Gastroesophageal sphincter (tissue), 4 donors: ENCODE results near the gene DHX8. TPM values are rescaled to one million over a fixed set of nuclear protein-coding genes. Genes with fewer than 3 reads are reported as not detected.
"Not testable (repeated sequence)": the region's sequence is repeated elsewhere in the genome, so short reads cannot be mapped to it uniquely, and the experiment has no call there.

Experiments used
- ATAC-seq: fragments of 150-250 bp; one replicate; pipeline ENCODE4 v1.9.1; 2016; ENCODE audit warnings: mild to moderate bottlenecking, moderate library complexity
- H3K27ac ChIP-seq, 4 donors: fragments of 200-600 bp; sonication (generic) in 3 of 4; 1 replicate in 3 of 4; 2 replicates in 1 of 4; pipeline ENCODE4 v1.5.1; 2016 to 2019
- H3K27me3 ChIP-seq: fragments of 200-600 bp; sonication (generic); one replicate; pipeline ENCODE4 v1.5.1; 2019
- H3K36me3 ChIP-seq, 2 donors: fragments of 200-600 bp; sonication (generic); one replicate each; pipeline ENCODE4 v1.5.1; 2019; ENCODE audit warnings: control low read depth in 1 of 2
- H3K4me1 ChIP-seq, 3 donors: fragments of 200-600 bp; sonication (generic); 1 replicate in 2 of 3; 2 replicates in 1 of 3; pipeline ENCODE4 v1.5.1; 2016 to 2019; ENCODE audit warnings: control low read depth in 2 of 3
- H3K4me3 ChIP-seq, 2 donors: fragments of 200-600 bp; sonication (generic); one replicate each; pipeline ENCODE4 v1.5.1; 2019; ENCODE audit warnings: mild to moderate bottlenecking in 1 of 2, moderate library complexity in 1 of 2
- H3K9me3 ChIP-seq, 3 donors: fragments of 200-600 bp; sonication (generic); one replicate each; pipeline ENCODE4 v1.5.1; 2017 to 2019; ENCODE audit warnings: control low read depth in 2 of 3
- EP300 ChIP-seq: sonication (generic); formaldehyde crosslinking; IDR thresholded peaks from one replicate; pipeline ENCODE4 v1.6.1; 2017; ENCODE audit warnings: antibody characterized with exemption, mild to moderate bottlenecking
- POLR2A ChIP-seq, 2 donors: fragments of 450-650 bp; IDR thresholded peaks; one replicate each; pipeline ENCODE4 v1.6.1; 2017; ENCODE audit warnings: antibody characterized with exemption in 2 of 2, mild to moderate bottlenecking in 2 of 2, moderate library complexity in 1 of 2
- POLR2AphosphoS5 ChIP-seq: sonication (generic); formaldehyde crosslinking; IDR thresholded peaks from one replicate; pipeline ENCODE4 v1.6.1; 2017; ENCODE audit warnings: antibody characterized with exemption
- WGBS, 2 donors: methylation state at CpG; one replicate each; pipeline ENCODE4 v1.1.5; 2018; ENCODE audit warnings: low coverage in 1 of 2; 5-methylcytosine and 5-hydroxymethylcytosine counted together
- total RNA-seq, 4 donors: library from RNA; depleted of rRNA; stranded (reverse); fragments of >200 nt; gene quantifications; one replicate each; pipeline ENCODE4 v1.1.0, GENCODE V29; 2016
- TF ChIP-seq, protein P1 (sequence below), 4 experiments: fragments of 200-600 bp in 2 of 4; fragments of 450-650 bp in 2 of 4; sonication (generic) in 1 of 4; IDR thresholded peaks; one replicate each; pipeline ENCODE4 v1.5.1; 2017 to 2019; ENCODE audit warnings: antibody characterized with exemption in 4 of 4, mild to moderate bottlenecking in 2 of 4, moderate library complexity in 2 of 4

Gene DHX8
- total RNA-seq, 4 donors from 2014 or later: 29.6 to 40.9 (median 34.1) TPM

DNA sequence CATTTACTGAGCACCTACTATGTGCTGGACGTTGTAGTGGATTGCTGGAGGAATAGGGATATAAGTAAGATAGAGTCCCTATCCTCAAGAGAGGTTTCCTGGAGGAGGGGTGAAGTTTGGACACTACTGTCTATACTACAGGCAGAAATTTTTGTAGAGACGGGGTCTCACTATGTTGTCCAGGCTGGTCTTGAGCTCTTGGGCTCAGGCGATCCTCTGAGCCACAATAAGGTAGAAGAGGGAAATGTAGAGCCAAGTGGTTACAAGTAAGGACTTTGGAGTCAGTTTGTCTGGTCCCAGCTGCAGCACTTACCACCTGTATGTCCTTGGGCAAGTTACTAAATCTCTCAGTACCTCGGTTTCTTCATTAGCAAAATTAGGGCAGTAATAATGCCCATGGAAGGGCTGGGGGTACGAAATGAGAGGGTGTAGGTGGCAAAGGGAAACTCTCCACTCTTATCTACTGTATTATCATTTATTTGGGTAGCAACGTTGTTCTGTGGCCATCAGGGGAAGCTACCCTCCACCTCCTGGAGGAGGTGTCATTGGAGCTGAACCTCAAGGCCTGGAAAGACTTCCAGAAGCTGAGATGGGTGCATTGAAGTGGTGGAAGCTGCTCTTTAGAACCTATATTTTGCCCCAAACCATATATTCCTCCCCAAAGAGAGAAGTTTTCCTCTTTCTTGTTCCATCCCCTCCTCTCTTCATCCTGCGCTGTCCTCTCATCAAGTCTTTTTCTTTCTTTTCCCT, 34.9 kb upstream of the DHX8 start:
- no peaks in the 10 kb centered on the region for H3K36me3 ChIP-seq
- no peaks in the 10 kb centered on the region for H3K27me3 ChIP-seq
- ATAC-seq: no peak
- TF ChIP-seq, protein P1, sequence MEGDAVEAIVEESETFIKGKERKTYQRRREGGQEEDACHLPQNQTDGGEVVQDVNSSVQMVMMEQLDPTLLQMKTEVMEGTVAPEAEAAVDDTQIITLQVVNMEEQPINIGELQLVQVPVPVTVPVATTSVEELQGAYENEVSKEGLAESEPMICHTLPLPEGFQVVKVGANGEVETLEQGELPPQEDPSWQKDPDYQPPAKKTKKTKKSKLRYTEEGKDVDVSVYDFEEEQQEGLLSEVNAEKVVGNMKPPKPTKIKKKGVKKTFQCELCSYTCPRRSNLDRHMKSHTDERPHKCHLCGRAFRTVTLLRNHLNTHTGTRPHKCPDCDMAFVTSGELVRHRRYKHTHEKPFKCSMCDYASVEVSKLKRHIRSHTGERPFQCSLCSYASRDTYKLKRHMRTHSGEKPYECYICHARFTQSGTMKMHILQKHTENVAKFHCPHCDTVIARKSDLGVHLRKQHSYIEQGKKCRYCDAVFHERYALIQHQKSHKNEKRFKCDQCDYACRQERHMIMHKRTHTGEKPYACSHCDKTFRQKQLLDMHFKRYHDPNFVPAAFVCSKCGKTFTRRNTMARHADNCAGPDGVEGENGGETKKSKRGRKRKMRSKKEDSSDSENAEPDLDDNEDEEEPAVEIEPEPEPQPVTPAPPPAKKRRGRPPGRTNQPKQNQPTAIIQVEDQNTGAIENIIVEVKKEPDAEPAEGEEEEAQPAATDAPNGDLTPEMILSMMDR (IDR thresholded peaks at IDR 0.05): no peak
- TF ChIP-seq POLR2A (IDR thresholded peaks at IDR 0.05): no peak
- TF ChIP-seq EP300: no peak
- no peak for TF ChIP-seq POLR2AphosphoS5
- H3K9me3 ChIP-seq: no peaks in the 10 kb centered on the region
- H3K4me3 ChIP-seq: no peak overlapping the region
- WGBS, 2 donors: 78% methylated on average over 6 of the region's 7 CpGs
- H3K4me1 ChIP-seq: no peaks in the 10 kb centered on the region
- no peak overlapping the region for H3K27ac ChIP-seq

DNA sequence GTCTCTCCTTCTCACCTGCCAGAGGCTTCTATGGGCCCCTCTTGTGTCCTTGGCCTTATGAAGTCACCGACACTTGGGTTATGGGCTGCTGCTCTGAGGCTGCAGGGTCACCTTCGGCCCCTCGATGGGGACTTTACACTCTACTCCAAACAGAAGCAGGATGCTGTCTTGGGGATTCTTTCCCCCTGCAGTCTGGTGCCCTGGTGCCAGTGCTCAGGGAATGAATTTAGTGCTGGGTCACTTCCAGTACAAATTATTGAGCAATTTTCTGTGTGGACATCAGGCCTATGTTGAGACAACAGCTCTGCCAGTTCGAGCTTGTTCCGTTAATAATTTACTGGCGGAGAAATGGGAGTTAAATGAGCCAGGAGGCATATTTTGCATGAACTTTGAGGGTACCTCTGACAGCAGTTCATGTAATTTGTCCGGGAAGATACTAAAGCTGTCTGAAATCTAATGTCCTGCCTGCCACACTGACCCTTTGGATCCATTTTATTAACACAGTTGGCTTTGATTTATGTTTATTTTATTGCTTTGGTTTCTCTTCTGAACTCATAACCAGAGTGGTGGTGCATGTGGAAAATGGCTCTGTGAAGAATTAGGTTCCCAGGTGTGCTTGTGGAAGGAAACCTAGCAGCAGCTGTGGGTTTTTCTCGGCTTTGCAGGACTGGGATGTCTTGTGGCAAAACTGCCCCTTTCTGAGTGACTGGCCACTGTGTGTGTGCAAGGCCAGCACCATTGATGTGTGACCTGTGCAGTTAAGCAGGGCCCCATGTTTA, 34.1 kb upstream of the DHX8 start:
- no peaks in the 10 kb centered on the region for H3K27me3 ChIP-seq
- TF ChIP-seq EP300 (no peak), POLR2AphosphoS5 (peak; percentile 22)
- no peak overlapping the region for H3K27ac ChIP-seq
- H3K4me1 ChIP-seq: no peaks in the 10 kb centered on the region
- no peaks in the 10 kb centered on the region for H3K36me3 ChIP-seq
- no peak overlapping the region for H3K4me3 ChIP-seq
- no peak for ATAC-seq
- 57 to 73% methylated on average over 1 to 8 of the region's 8 CpGs for WGBS, 2 donors
- H3K9me3 ChIP-seq: no peaks in the 10 kb centered on the region

DNA sequence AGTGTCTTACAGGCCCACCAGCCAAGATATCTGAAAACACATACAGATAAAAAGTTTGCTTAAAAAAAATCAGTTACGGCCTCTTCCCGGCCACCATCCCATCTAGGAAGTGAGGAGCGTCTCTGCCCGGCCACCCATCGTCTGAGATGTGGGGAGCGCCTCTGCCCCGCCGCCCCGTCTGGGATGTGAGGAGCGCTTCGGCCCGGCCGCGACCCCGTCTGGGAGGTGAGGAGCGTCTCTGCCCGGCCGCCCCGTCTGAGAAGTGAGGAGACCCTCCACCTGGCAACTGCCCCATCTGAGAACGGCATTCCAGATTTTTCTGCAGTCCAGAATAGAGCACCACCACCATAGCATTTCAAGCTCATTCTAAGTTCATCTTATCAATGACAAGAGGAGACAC, 33.0 kb upstream of the DHX8 start:
- not testable (repeated sequence) for ATAC-seq, H3K4me1 ChIP-seq, H3K9me3 ChIP-seq, H3K36me3 ChIP-seq, H3K27ac ChIP-seq, H3K4me3 ChIP-seq, H3K27me3 ChIP-seq
- 97% methylated on average over 6 of the region's 20 CpGs; no CpG with 5 or more reads in 1 of the 2 donors for WGBS, 2 donors

DNA sequence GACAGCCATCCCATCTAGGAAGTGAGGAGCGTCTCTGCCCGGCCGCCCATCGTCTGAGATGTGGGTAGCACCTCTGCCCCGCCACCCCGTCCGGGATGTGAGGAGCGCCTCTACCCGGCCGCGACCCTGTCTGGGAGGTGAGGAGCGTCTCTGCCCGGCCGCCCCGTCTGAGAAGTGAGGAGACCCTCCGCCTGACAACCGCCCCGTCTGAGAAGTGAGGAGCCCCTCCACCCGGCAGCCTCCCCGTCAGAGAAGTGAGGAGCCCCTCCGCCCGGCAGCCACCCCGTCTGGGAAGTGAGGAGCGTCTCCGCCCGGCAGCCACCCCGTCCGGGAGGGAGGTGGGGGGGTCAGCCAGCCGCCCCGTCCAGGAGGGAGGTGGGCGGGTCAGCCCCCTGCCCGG, 32.0 kb upstream of the DHX8 start:
- no CpG with 5 or more reads among the region's 32 CpGs for WGBS, 2 donors
- ATAC-seq, H3K27me3 ChIP-seq, H3K36me3 ChIP-seq, H3K4me3 ChIP-seq, H3K27ac ChIP-seq, H3K9me3 ChIP-seq: not testable (repeated sequence)
- H3K4me1 ChIP-seq: peaks cover 0 to 17% (median 8%) of the 10 kb centered on the region in 3 donors

DNA sequence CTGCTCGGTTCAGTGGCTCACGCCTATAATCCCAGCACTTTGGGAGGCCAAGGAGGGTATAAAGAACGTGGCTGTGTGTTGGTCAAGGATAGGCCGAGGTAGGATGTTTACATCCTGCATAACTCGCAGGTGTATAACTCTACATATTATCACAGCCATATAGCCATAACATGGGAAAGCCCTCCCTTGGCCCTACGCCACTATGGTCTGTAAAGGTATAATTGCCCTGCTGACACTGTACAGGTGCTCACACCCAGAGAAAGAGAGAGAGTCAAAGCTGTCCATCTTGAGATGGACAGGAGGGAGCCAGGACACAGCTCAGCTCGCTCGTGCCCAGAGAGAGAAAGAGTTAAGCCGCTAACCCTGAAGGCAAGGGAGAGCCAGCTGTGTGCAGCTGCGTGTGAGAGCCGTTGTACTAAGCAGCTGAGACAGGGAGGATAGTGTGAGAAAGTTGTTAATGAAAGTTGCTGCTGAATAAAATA, 30.4 kb upstream of the DHX8 start:
- 44 to 48% methylated on average over 5 to 10 of the region's 11 CpGs for WGBS, 2 donors
- H3K4me3 ChIP-seq: no peak overlapping the region
- no peak for ATAC-seq
- H3K27me3 ChIP-seq: no peaks in the 10 kb centered on the region
- TF ChIP-seq, protein P1 (IDR thresholded peaks at IDR 0.05): no peak
- TF ChIP-seq POLR2A (IDR thresholded peaks at IDR 0.05) (no peak), POLR2AphosphoS5 (no peak), EP300 (no peak)
- H3K27ac ChIP-seq: no peak overlapping the region
- no peaks in the 10 kb centered on the region for H3K36me3 ChIP-seq
- H3K9me3 ChIP-seq: no peaks in the 10 kb centered on the region
- peaks cover 0 to 26% (median 8%) of the 10 kb centered on the region in 3 donors for H3K4me1 ChIP-seq

DNA sequence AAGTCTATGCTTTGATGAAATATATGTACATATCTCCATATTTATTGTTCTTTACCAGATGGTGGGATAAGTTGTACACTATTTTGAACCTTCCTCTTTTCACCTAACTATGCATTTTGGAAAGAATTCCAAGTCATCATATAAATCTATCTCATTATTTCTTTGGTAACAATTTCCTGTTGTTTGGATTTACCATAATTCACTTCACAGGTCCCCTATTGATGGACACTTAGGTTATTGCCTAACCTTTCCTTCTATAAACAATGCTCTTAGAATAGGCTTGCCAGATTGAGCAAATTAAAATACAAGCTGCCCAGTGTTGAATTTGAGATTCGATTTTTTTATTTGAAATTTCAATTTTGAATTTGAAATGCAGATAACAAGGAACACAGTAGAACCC, 28.9 kb upstream of the DHX8 start:
- Histone ChIP-seq H3K27ac (no peak overlapping the region), H3K36me3 (no peaks in the 10 kb centered on the region), H3K27me3 (no peaks in the 10 kb centered on the region), H3K9me3 (no peaks in the 10 kb centered on the region), H3K4me3 (no peak overlapping the region), H3K4me1 (peaks cover 0 to 26% (median 8%) of the 10 kb centered on the region in 3 donors)
- TF ChIP-seq, protein P1 (IDR thresholded peaks at IDR 0.05): no peak
- TF ChIP-seq POLR2A (IDR thresholded peaks at IDR 0.05) (no peak), POLR2AphosphoS5 (no peak), EP300 (no peak)
- no peak for ATAC-seq
- 44 to 80% methylated on average over 1 of the region's 1 CpG for WGBS, 2 donors
